Activated T-cell treated with anti-CD3 and anti-CD28 coated beads, Interleukin-2, amount 50 U/mL, for 48 hours (primary cell): ENCODE results near the gene TCHHL1.

Experiments
- DNase-seq, 2 experiments: peaks; one replicate each; pipeline ENCODE4 v3.0.0-alpha.2; 2020

The TCHHL1 gene

DNA sequence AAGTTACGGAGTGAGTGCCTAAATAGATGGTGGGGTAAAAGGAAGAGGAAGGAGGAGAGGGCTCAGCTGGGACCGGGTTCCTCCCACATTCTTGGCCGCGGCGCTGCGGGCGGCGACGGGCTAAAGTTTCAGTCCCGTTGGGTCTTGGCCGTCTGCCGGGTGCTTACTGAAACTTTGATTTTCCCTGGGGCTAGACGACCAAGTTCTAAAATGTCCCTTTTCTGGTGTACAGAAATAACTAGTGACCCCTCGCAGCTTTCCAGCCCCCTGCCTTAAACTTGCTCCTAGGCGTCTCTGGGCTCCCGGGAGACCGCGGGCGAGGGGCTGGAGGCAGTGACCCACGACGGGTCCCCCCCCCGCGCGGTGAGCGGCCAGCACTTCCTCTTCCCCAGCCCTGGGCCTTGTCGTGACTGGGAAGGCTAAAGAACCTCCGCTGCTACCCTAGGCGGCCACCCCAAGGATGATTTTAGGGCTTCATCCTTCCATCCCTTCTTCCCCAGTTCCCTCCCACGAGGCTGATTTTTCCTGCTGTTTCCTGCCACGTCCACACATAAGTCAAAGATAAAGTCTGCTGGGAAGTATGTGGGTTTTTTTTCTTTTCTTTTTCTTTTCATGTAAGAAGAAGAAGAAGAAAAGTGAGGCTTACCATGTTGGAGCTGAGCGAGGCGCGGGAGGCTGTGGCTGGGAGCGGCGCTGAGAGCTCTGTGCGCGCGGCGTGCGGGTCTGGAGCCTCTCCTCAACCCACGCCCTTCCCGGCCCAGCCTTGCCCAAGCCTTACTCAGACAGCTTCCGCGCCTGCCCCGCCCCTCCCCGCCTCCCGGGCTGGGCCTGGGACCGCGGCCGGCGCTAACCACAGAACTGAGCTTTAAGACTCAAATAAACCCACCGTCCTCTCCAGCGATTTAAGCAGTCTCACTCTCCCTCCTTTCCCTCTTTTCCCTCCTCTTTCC lies 52.3 kb downstream of the TCHHL1 start, which contains the start of gene S100A11:
Gene S100A11, minus strand, starts transcription at position 738 of the 950 bp plus-strand sequence. Its CDS starts 89 bp downstream, at position 649.
- peak; percentile 88 to 90 for DNase-seq

DNA sequence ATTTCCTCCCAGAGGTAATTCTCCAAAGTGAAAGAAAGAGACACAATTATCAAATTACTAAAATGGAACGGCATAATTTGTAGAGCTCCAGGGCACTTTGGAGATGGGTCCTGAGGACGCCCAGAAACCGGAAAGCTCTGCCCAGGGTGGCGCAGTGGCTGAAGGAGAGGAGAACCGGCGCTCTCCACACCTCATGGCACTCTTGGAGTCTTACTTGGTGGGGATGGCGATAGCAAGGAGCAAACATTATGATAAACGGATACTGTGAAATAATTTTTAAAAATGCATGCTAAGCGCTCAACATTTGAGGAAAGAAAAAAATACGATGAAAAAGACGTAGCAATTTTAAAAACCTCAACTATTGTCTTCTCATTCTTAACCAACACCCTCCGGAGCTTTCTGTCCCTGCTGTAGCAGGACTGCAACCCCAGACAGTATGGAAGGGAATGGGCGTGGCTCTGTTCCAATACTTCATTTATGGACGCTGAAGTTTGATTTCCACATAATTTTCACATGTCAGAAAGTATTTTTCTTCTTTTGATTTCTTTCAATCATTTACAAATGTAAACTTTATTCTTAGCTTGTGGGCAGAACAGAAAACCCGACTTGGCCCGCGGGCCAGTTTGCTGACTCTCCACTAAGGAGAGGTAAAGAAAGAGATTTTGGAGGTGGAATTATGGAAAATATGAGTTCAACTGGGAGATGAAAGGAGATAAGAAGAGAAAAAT lies 53.2 kb downstream of the TCHHL1 start:
- no peak for DNase-seq

GRCh38 chr1:152034654-152035538 lies 54.0 kb downstream of the TCHHL1 start:
- DNase-seq = peak; percentile 81 to 82

DNA sequence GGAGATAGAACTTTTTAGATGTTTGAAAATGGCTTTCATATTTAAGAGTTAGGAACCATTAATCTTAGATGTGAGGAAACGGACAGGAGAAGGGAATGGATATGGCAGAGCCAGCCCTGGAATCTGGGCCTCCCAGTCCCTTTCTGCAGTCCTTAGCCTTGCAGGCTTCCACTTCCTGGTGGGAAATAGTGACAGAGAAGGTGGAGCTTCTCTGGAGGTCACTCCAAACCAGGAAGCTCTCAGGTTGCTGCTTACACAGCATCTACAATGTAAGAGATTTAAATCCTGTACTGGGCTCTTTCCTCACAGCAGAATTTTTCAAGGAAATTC lies 54.6 kb downstream of the TCHHL1 start:
- no peak for DNase-seq
